SK-N-MC (cell line): ENCODE measurements around the gene GPR108.

Experiments used
- EZH2 ChIP-seq: fragments of 200-600 bp; sonication (generic); IDR thresholded peaks from one replicate; pipeline ENCODE4 v1.6.1; 2017; ENCODE audit warnings: antibody characterized with exemption
- FOXP2 ChIP-seq: optimal IDR thresholded peaks from 2 replicates; pipeline ENCODE3; 2011; ENCODE audit warnings: mild to moderate bottlenecking, moderate library complexity; ENCODE audit not compliant: insufficient read depth; ENCODE audit errors: extremely low read length, control extremely low read depth
- POLR2AphosphoS5 ChIP-seq: IDR thresholded peaks from 2 replicates; pipeline ENCODE4 v1.6.1; 2012; ENCODE audit warnings: mild to moderate bottlenecking, low read depth, low read length, borderline replicate concordance

- TF ChIP-seq EZH2 (no peak), FOXP2 (no peak), POLR2AphosphoS5 (no peak)
Measured at GRCh38 chr19:6738787-6739389, 1.5 kb upstream of the GPR108 start.
